VCaP (cell line): ENCODE data around the gene ZFAND3.

ENCODE experiments used
- H3K27ac ChIP-seq: fragments of 450-650 bp; 2 replicates; pipeline ENCODE4 v1.5.1; 2017
- TF ChIP-seq, protein P1 (sequence below): fragments of 450-650 bp; conservative IDR thresholded peaks from 2 replicates; pipeline ENCODE4 v1.5.1; 2017; ENCODE audit warnings: mild to moderate bottlenecking, moderate library complexity

The ZFAND3 gene, protein sequence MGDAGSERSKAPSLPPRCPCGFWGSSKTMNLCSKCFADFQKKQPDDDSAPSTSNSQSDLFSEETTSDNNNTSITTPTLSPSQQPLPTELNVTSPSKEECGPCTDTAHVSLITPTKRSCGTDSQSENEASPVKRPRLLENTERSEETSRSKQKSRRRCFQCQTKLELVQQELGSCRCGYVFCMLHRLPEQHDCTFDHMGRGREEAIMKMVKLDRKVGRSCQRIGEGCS

GRCh38 chr6:37819177-37819801 lies at the start of gene ZFAND3:
Gene ZFAND3, plus strand, starts transcription at chr6:37819727. Its CDS starts 219 bp downstream, at chr6:37819946.
- TF ChIP-seq, protein P1, sequence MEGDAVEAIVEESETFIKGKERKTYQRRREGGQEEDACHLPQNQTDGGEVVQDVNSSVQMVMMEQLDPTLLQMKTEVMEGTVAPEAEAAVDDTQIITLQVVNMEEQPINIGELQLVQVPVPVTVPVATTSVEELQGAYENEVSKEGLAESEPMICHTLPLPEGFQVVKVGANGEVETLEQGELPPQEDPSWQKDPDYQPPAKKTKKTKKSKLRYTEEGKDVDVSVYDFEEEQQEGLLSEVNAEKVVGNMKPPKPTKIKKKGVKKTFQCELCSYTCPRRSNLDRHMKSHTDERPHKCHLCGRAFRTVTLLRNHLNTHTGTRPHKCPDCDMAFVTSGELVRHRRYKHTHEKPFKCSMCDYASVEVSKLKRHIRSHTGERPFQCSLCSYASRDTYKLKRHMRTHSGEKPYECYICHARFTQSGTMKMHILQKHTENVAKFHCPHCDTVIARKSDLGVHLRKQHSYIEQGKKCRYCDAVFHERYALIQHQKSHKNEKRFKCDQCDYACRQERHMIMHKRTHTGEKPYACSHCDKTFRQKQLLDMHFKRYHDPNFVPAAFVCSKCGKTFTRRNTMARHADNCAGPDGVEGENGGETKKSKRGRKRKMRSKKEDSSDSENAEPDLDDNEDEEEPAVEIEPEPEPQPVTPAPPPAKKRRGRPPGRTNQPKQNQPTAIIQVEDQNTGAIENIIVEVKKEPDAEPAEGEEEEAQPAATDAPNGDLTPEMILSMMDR, result no peak

DNA sequence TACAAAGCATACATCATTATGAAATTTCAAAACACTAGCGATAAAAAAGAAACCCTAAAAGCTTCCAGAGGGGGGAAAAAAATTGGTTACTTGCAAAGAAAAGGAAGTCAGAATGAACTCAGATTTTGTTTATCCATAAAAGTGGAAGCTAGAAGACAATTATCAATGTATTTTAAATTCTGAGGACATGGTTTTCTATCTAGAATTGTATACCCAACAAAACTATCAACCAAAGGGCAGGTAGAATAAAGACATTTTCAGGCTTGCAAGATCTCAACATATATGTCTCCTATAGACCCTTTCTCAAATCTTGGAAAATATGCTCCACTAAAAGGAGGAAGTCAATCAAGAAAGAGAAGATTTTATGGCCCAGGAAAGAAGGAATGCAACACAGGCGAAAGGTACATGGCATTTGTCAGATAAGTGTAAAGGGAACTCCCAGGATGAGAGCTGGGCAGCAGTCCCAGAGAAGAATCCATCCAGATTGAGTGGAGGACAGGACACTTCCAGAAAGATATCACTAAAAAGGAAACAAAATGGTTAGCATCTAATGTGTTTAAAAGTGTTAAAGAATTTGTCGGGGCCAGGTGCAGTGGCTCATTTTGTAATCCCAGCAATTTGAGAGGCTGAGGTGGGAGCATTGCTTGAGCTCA lies 45.4 kb upstream of the ZFAND3 start:
- TF ChIP-seq, protein P1, result no peak
- H3K27ac ChIP-seq, result no peak overlapping the region

More at GRCh38 chr6:37819177-37819801, at the start of gene ZFAND3:
- H3K27ac ChIP-seq, result peak within 1 kb of the TSS; percentile 95

DNA sequence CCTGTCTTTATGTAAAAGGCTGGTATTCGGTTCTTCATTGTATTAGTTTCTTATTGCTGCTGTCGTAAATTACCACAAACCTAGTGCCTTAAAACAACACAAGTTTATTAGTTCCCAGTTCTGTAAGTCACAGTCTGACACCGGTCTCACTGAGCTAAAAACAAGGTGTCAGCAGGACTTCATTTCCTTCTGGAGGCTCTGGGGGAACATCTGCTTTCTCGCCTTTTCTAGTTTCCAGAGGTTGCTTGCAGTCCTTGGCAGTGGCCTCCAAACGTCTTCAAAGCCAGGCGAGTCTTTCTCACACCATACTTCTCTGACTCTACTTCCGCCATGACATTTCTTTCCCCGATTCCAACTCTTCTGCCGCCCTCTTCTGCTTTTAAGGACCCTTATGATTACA lies 43.0 kb upstream of the ZFAND3 start:
- H3K27ac ChIP-seq, result no peak overlapping the region
- TF ChIP-seq, protein P1, result no peak

DNA sequence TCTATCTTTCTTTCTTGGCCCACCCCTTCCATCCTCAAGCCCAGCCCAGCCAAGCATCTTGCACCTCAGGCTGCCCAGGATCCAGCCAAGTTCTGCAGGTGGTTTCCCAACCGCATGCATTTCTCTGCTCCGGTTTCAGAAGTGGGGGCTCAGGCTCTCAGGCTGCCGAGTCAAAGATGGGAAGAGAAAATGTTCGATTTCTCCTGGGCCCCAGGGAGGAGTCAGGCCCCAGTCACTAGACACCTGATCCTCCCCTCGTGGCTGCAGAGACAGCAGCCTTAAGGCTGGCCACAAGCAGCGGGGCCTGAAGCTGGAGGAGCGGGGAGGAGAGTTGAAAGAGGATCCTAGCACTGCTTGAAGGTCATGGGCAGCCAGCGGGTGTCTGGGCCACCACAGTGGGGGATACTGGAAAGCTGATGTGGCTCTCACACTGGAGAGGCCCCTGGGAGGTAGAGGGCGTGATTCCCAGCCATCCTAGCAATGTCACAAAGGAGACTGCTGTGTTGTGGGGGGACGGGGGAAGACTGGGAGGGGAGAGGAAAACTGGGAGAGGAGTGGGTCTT lies 42.2 kb upstream of the ZFAND3 start:
- TF ChIP-seq, protein P1, result no peak
- H3K27ac ChIP-seq, result no peak overlapping the region

- H3K27ac ChIP-seq, result no peak overlapping the region
- TF ChIP-seq, protein P1, result no peak
These were observed 40.3 kb upstream of the ZFAND3 start for GRCh38 chr6:37779111-37779800.

- H3K27ac ChIP-seq, result no peak overlapping the region
- TF ChIP-seq, protein P1, result no peak
These were observed 39.5 kb upstream of the ZFAND3 start for GRCh38 chr6:37779902-37780628.
